HepG2 (cell line): Measurements from ENCODE around the gene LRP5. TPM values are rescaled to one million over a fixed set of nuclear protein-coding genes. Genes with fewer than 3 reads are reported as not detected.

Source experiments
- ATAC-seq: fragments of 200-7000 bp; cut with Tn5 transposase; 3 replicates; pipeline ENCODE4 v1.9.1; 2020; ENCODE audit warnings: mild to moderate bottlenecking, moderate library complexity
- BruUV-seq: library from RNA; stranded (reverse); fragments of 400-500 nt; replicated peaks from 2 replicates; lab custom pipeline; 2021; lab: Mats Ljungman, UMichigan
- CTCF ChIA-PET: fragments of 300-600 bp; formaldehyde crosslinking; extraction: SDS; loops from one replicate; lab custom pipeline; 2021; ENCODE audit warnings: low total read pairs, inconsistent platforms, low intra/inter-chr PET ratio; lab: Yijun Ruan, JAX
- POLR2A ChIA-PET: fragments of 350-600 bp; sonication (Branson Sonifier 250); formaldehyde crosslinking; loops from one replicate; lab custom pipeline; 2020; ENCODE audit warnings: antibody characterized with exemption, inconsistent platforms; lab: Yijun Ruan, JAX
- DNase-seq: peaks from one replicate; pipeline ENCODE4 v3.0.0-alpha.2; 2015; ENCODE audit warnings: low spot score
- FAIRE-seq: peaks from 3 replicates; lab custom pipeline; 2011; peaks lifted over from hg19 to GRCh38; lab: Jason Lieb, UNC
- H2AFZ ChIP-seq: one replicate; pipeline ENCODE4 v1.6.1; 2011; ENCODE audit warnings: low read length, inconsistent platforms
- H3K27ac ChIP-seq: fragments of 300-600 bp; 3 replicates; pipeline ENCODE4 v1.8.0; 2011; ENCODE audit warnings: mixed run types, mild to moderate bottlenecking, mixed read lengths, low read length, inconsistent platforms; ENCODE audit not compliant: insufficient read depth; ENCODE audit errors: extremely low read length
- H3K27me3 ChIP-seq, 2 experiments: fragments of 200-600 bp in 1 of 2; 2 replicates in 1 of 2; 3 replicates in 1 of 2; pipeline versions ENCODE4 v1.6.0 to v1.8.0; 2011; ENCODE audit warnings: low read length in 2 of 2, mild to moderate bottlenecking in 2 of 2, moderate library complexity in 2 of 2, inconsistent platforms in 1 of 2; ENCODE audit not compliant: insufficient read depth in 2 of 2, control insufficient read depth in 1 of 2
- H3K36me3 ChIP-seq, 2 experiments: fragments of 200-600 bp in 1 of 2; replicated peaks in 1 of 2; 2 replicates in 1 of 2; 3 replicates in 1 of 2; pipeline versions ENCODE4 v1.5.1 to v1.8.0; 2011; ENCODE audit warnings: low read length in 2 of 2, inconsistent platforms in 1 of 2; ENCODE audit not compliant: insufficient read depth in 2 of 2, control insufficient read depth in 1 of 2
- H3K4me1 ChIP-seq: 2 replicates; pipeline ENCODE4 v1.5.1; 2012; ENCODE audit warnings: low read length, inconsistent platforms; ENCODE audit not compliant: insufficient read depth
- H3K4me2 ChIP-seq: 2 replicates; pipeline ENCODE4 v1.6.0; 2011; ENCODE audit warnings: low read depth, low read length, inconsistent platforms
- H3K4me3 ChIP-seq, 3 experiments: fragments of 200-600 bp in 1 of 3; sonication (generic), shearing (Covaris generic) in 1 of 3; replicated peaks in 1 of 3; 2 replicates each; pipeline ENCODE4 v1.5.1; 2011 to 2016; ENCODE audit warnings: low read length in 3 of 3, inconsistent platforms in 2 of 3, low read depth in 2 of 3, mild to moderate bottlenecking in 2 of 3, control low read depth in 1 of 3, mixed read lengths in 1 of 3; ENCODE audit not compliant: insufficient read depth in 1 of 3
- H3K79me2 ChIP-seq: one replicate; pipeline ENCODE4 v1.6.1; 2011; ENCODE audit warnings: low read length, inconsistent platforms; ENCODE audit not compliant: insufficient read depth
- H3K9ac ChIP-seq: 2 replicates; pipeline ENCODE4 v1.6.0; 2011; ENCODE audit warnings: mild to moderate bottlenecking, low read depth, low read length, inconsistent platforms; ENCODE audit not compliant: insufficient read depth
- H3K9me3 ChIP-seq: 2 replicates; pipeline ENCODE4 v1.5.1; 2012; ENCODE audit warnings: mild to moderate bottlenecking, low read length
- H4K20me1 ChIP-seq: 2 replicates; pipeline ENCODE4 v1.6.0; 2011; ENCODE audit warnings: inconsistent platforms, mild to moderate bottlenecking, low read length, moderate library complexity; ENCODE audit not compliant: insufficient read depth
- CEBPB ChIP-seq: IDR thresholded peaks from 2 replicates; pipeline ENCODE4 v1.6.1; 2011; ENCODE audit warnings: low read depth, low read length, improper control_type of control experiment, borderline replicate concordance
- EEA1 ChIP-seq: sonication (generic); formaldehyde crosslinking; IDR thresholded peaks from 2 replicates; pipeline ENCODE4 v1.5.1; 2020; ENCODE audit warnings: mild to moderate bottlenecking, missing genetic modification reagents, borderline replicate concordance
- FOXM1 ChIP-seq: sonication (generic); formaldehyde crosslinking; IDR thresholded peaks from 2 replicates; pipeline ENCODE4 v1.5.0; 2020; ENCODE audit warnings: missing genetic modification reagents
- HNRNPK ChIP-seq: fragments of 200-400 bp; formaldehyde crosslinking; IDR thresholded peaks from 2 replicates; pipeline ENCODE4 v1.6.1; 2018; ENCODE audit warnings: low read length, low read depth, moderate library complexity, mild to moderate bottlenecking; ENCODE audit not compliant: poor library complexity, severe bottlenecking
- HNRNPLL ChIP-seq: fragments of 200-400 bp; formaldehyde crosslinking; IDR thresholded peaks from 2 replicates; pipeline ENCODE4 v1.6.1; 2017; ENCODE audit warnings: mild to moderate bottlenecking, low read depth, low read length; ENCODE audit not compliant: poor library complexity, severe bottlenecking
- MYC ChIP-seq: sonication (generic); formaldehyde crosslinking; IDR thresholded peaks from 2 replicates; pipeline ENCODE4 v1.9.0; 2021; ENCODE audit warnings: missing genetic modification reagents, borderline replicate concordance
- XBP1 ChIP-seq: sonication (generic); formaldehyde crosslinking; IDR thresholded peaks from 2 replicates; pipeline ENCODE4 v1.5.0; 2020; ENCODE audit warnings: missing genetic modification reagents
- ZNF331 ChIP-seq: sonication (generic); formaldehyde crosslinking; IDR thresholded peaks from 2 replicates; pipeline ENCODE4 v1.4.0; 2020; ENCODE audit warnings: missing genetic modification reagents
- ZNF709 ChIP-seq: sonication (generic); formaldehyde crosslinking; IDR thresholded peaks from 2 replicates; pipeline ENCODE4 v1.5.0; 2020; ENCODE audit warnings: mild to moderate bottlenecking, missing genetic modification reagents
- ZNF790 ChIP-seq: sonication (generic); formaldehyde crosslinking; IDR thresholded peaks from 2 replicates; pipeline ENCODE4 v1.8.0; 2022; ENCODE audit warnings: missing genetic modification reagents, mild to moderate bottlenecking, borderline replicate concordance
- ZSCAN9 ChIP-seq: IDR thresholded peaks from 2 replicates; pipeline ENCODE4 v1.6.1; 2016; ENCODE audit warnings: borderline replicate concordance
- WGBS: methylation state at CpG from one replicate; pipeline ENCODE4 v1.1.6; 2017; ENCODE audit warnings: low lambda C conversion rate; 5-methylcytosine and 5-hydroxymethylcytosine counted together
- in situ Hi-C: cut with HindIII; loops from 2 replicates; pipeline ENCODE4 v1.10.0; 2017; ENCODE audit warnings: low pct_unique_long_range_greater_than_20kb; ENCODE audit not compliant: extremely low pct_ligation_motif_present
- intact Hi-C: fragments of 100-400 bp; cut with micrococcal nuclease; formaldehyde crosslinking; loops from one replicate; pipeline ENCODE4 v1.10.0; 2022; ENCODE audit not compliant: unreplicated experiment
- polyA plus RNA-seq, 8 experiments: library from polyadenylated mRNA; depleted of rRNA in 3 of 8; stranded (reverse) in 7 of 8; unstranded in 1 of 8; fragments of >200 nt; fragmentation: Illumina TruSeq in 4 of 8; extraction: Trizol in 4 of 8; gene quantifications; 2 replicates each; pipeline versions ENCODE4 v1.2.1 to v1.2.3, GENCODE V29; 2011 to 2016; ENCODE audit warnings: low read depth in 4 of 8, missing spikeins in 1 of 8, mixed read lengths in 1 of 8; ENCODE audit not compliant: insufficient read depth in 1 of 8
- total RNA-seq, 5 experiments: library from RNA; depleted of rRNA; stranded (reverse); fragments of >200 nt; fragmentation: Illumina TruSeq; extraction: Trizol; gene quantifications; 2 replicates each; pipeline ENCODE4 v1.2.3, GENCODE V29; 2016; ENCODE audit warnings: low read depth in 1 of 5
- TF ChIP-seq, protein P1 (sequence below): sonication (generic); formaldehyde crosslinking; IDR thresholded peaks from 2 replicates; pipeline ENCODE4 v1.5.0; 2020; ENCODE audit warnings: missing genetic modification reagents, mild to moderate bottlenecking, borderline replicate concordance

Gene LRP5
- total and polyA plus RNA-seq, 2 of the 13 experiments (the other 11 are each of a cell fraction or from before 2014, with no cell fraction given), result 40.4 to 64.0 TPM

GRCh38 chr11:68279676-68280075 lies 32.7 kb upstream of the LRP5 start:
- intact Hi-C loops, result no loop called here
- H3K4me1 ChIP-seq, result peaks cover 33% of the 10 kb centered on the region
- no TSS peak for BruUV-seq
- in situ Hi-C loops, result no loop called here
- no peaks in the 10 kb centered on the region for H3K79me2 ChIP-seq
- H4K20me1 ChIP-seq, result no peaks in the 10 kb centered on the region
- no peaks in the 10 kb centered on the region for H3K9me3 ChIP-seq
- H3K27ac ChIP-seq, result no peak overlapping the region
- CTCF ChIA-PET, result no interaction called here
- H3K9ac ChIP-seq, result no peak overlapping the region
- no peak for ATAC-seq
- no peak for FAIRE-seq
- 83% methylated on average over 5 of the region's 5 CpGs for WGBS
- no peaks in the 10 kb centered on the region for H3K27me3 ChIP-seq
- TF ChIP-seq FOXM1 (CRISPR knock-in tag) (no peak), ZNF790 (CRISPR knock-in tag) (no peak), MYC (CRISPR knock-in tag) (no peak), HNRNPLL (no peak)
- no peak overlapping the region for H2AFZ ChIP-seq
- no peak overlapping the region for H3K4me3 ChIP-seq
- POLR2A ChIA-PET, result interaction anchor here (4.3 kb wide), 1 partner anchor 19 kb away, joined by 25 read pairs; no protein-coding TSS in a partner anchor
- no peak for DNase-seq
- H3K36me3 ChIP-seq, result no peaks in the 10 kb centered on the region
- no peak overlapping the region for H3K4me2 ChIP-seq

- no peak overlapping the region for H3K27ac ChIP-seq
- DNase-seq (no peak), ATAC-seq (no peak), FAIRE-seq (no peak)
- no peaks in the 10 kb centered on the region for H3K79me2 ChIP-seq
- H4K20me1 ChIP-seq, result no peaks in the 10 kb centered on the region
- intact Hi-C loops (no loop called here), in situ Hi-C loops (no loop called here)
- H3K4me1 ChIP-seq, result peaks cover 14% of the 10 kb centered on the region
- peak overlapping the region; percentile 64 for H2AFZ ChIP-seq
- no peak overlapping the region; a peak in 1 of 6 replicates for H3K4me3 ChIP-seq
- 36% methylated on average over 15 of the region's 15 CpGs for WGBS
- no peaks in the 10 kb centered on the region for H3K9me3 ChIP-seq
- ChIA-PET POLR2A (interaction anchor here (0.9 to 1.6 kb wide), 3 partner anchors 10 to 16 kb away, joined by 3 to 5 read pairs (median 4); partner anchors contain the start of gene C11orf24), CTCF (no interaction called here)
- H3K9ac ChIP-seq, result no peak overlapping the region
- no peaks in the 10 kb centered on the region for H3K36me3 ChIP-seq
- no peaks in the 10 kb centered on the region for H3K27me3 ChIP-seq
- H3K4me2 ChIP-seq, result peak overlapping the region; percentile 51
- no TSS peak for BruUV-seq
- TF ChIP-seq EEA1 (CRISPR knock-in tag) (no peak), XBP1 (no peak), ZNF709 (CRISPR knock-in tag) (no peak), ZSCAN9 (no peak), CEBPB (0 out of 2 replicates have a peak, but pooled peaks have one; percentile 8), HNRNPK (no peak), ZNF331 (no peak)
- TF ChIP-seq, protein P1, sequence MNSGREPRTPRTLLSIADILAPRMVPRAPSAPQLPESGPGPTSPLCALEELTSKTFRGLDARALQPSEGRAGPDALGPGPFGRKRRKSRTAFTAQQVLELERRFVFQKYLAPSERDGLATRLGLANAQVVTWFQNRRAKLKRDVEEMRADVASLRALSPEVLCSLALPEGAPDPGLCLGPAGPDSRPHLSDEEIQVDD (CRISPR knock-in tag), result no peak
- TF ChIP-seq, all 625 proteins: peak for 1
Measured at GRCh38 chr11:68282141-68282860, 30.1 kb upstream of the LRP5 start.
